HG03571 (cell line): ENCODE data around the gene NFS1.

Source experiments
- ATAC-seq: cut with Tn5 transposase; IDR thresholded peaks from one replicate; pipeline ENCODE4 v1.9.1; 2021; ENCODE audit not compliant: unreplicated experiment

The NFS1 gene

DNA sequence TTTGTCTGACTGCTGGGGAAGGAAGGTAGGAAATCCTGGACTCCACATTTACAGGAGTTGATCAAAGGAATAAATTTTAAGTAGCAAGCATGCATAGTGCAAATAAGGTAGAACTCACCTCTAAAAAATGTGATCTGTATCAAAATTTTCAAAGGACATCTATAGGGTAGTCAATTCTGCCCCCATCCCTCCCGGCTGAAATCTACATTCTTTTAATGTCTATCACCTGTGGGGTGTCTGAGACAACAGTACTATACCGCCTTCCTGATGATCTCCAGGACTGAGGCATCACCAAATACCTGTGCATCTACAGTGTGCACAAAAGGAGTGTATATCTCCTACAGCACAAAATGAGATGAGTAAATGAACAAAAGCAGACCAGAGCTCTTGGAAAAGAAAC is 54.3 kb downstream of the NFS1 start:
- no peak for ATAC-seq

DNA sequence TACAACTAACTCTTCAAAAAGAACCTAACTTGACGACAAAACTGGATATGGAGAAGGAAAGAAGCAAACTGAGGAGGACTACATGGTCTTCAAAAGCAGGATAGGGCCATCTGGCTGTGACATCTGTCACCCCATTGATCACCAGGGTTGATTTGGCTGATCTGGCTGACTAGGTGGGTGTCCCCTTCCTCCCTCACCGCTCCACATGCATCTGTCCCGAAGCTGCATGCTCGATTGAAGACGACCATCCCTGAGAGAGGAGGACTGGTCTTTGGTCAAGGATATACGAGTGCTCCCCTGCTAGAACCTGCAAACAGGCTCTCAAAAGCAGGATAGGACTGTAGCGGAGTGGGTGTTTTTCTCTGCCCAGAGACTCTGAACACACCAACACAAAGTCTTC is 56.1 kb downstream of the NFS1 start:
- no peak for ATAC-seq

DNA sequence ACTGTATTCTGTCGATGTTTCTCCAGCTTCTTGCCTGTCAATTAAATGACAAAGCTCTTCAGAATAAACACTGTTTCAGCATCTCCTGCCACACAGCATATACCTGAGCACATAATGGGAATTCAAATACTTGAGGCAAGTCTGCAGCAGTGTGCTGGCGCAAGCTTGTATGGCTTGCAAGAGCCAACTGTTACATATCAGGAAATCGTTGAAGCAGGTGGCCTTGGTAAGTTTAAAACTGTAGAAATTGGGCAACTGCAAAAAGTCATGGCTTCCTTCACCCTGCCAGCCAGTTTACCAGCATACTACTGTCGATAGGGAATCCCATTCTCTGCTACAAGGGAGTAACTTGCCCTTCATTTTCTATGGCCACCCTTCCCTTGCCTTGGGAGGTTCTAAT is 57.4 kb downstream of the NFS1 start:
- ATAC-seq: no peak

DNA sequence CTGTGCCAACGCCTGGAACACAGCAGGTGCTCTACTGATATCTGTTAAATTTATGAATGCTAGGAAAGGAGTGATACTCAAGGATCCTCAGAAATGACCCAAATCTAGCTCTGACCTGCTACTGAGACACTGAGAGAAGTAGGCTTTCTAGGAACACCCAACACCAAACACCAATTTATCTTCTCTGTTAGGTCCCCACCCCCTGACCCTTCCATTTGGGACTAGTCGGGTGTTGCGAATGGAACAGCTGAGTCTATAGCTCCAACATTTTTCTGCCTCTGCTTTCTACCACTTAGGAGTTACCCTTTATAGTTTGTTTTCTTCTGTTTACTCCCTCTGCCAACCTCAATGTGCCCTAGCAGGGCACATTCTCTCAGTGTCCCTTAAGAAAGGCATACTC is 58.4 kb downstream of the NFS1 start:
- ATAC-seq: no peak

DNA sequence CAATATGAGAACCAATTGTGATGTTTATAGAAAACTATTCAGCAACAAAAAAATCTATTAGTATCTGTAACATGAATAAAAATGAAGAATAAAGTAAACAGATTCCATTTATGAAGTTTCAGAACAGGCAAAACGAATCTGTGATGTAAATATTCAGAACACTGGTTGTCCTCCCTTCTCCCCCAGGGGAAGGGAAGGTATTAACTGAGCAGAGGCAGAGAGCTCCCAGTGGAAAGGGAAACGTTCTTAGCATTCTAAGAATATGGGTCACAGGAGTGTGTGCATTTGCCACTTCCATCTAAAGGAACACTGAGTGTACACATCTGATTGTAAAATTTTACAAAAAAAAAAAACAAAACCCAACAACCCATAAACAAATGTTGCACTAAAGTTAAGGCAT is 60.4 kb downstream of the NFS1 start:
- ATAC-seq: no peak

DNA sequence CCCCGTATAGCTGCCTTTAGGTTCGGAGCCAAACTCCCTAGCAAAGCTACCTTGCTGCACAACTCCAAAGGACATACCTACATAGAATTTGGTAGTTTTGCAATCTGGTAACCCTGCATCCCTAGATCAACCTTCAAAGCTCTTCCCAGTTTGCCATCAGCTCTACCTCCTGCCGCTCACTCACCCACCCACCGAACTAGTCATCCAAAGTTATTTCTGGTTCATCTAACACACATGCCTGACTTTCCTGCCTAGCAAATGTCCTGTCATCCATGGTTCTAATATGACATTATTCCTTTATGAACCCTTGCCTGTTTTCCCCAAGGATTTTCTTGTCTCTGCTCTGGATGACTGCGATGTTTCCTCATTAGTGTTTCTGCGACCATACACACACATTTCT is 61.9 kb downstream of the NFS1 start:
- no peak for ATAC-seq

DNA sequence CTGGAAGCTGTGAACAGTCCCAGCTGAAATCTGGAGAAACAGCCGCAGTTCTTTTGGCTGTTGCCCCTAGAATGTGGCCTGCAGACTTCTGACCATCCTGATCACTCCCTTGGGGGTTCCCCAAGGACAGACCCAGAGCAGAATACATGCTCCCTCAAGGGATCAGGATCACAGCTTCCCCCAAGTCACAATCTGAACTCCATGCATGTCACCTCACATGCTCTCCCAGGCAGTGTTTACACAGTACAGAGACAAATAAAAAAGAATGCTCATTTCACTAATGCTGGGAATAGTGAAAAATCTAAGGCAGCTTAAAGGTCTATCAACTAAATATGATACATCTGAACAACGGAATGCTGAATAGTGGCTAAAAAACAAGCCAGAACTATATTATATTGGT is 63.1 kb downstream of the NFS1 start:
- ATAC-seq: no peak

DNA sequence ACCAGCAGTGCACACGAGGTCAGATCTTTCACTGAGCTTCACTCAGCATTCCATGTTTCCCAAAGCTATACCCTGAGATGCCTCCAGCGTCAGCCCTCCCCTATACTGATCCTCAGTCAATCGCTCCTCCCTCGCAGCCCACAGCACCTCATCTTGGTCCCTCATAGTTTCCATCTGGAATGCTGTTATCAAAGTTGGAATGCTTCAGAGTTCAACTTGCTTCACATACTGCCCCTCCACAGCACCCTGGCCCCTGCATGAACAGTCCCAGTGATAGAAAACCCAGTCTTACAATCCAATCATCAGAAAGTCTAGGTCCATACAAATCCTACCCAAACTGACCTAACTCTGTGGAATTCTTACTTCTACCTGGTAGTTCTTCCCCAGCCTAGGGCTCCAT is 63.5 kb downstream of the NFS1 start:
- ATAC-seq: no peak

DNA sequence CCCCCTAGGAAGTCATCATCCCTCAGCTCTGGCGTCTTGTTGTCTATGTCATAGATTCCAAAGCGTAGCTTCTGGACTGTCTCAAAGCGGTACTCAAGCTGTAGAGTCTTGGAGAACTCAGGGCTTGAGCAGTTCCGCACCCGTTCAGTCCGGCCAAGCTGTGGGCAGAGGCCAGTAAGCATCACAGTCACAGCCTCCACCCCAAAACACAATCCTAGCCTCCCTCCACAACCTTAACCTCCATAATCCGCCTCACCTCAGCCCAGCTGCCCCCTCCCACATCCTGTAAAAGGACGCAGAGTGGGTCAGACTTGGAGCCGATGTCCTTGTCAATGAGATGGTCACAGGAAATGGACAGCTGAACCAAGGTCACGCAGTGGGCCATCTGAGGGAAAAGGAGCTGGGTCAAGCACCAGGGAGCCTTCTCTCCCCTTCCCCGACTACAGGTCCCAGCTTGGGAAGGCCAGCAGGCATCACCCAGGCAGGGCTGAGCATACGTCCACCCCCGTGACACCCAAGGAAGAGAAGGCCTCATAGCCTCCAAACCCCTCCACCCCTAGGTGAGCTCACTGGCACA is 66.5 kb downstream of the NFS1 start:
- no peak for ATAC-seq

DNA sequence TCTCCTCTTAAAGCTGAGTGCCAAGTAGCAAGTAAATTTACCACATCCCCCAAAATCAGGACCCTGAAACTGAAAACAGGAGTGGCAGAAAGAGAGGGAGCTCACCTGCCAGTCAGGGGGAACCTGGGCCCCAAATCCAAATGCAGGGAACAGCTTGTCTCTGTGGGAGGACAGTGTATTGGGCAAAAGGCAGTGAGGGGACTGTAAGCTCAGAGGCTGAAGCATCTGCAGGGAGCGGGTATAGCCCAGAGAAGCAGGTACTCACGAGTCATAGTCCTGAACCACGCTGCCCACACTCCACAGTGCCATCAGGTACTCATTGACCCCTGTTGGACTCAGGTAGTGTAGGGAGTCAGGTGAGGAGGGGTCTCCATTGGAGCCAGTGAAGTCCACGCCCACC is 68.5 kb downstream of the NFS1 start:
- ATAC-seq: no peak

DNA sequence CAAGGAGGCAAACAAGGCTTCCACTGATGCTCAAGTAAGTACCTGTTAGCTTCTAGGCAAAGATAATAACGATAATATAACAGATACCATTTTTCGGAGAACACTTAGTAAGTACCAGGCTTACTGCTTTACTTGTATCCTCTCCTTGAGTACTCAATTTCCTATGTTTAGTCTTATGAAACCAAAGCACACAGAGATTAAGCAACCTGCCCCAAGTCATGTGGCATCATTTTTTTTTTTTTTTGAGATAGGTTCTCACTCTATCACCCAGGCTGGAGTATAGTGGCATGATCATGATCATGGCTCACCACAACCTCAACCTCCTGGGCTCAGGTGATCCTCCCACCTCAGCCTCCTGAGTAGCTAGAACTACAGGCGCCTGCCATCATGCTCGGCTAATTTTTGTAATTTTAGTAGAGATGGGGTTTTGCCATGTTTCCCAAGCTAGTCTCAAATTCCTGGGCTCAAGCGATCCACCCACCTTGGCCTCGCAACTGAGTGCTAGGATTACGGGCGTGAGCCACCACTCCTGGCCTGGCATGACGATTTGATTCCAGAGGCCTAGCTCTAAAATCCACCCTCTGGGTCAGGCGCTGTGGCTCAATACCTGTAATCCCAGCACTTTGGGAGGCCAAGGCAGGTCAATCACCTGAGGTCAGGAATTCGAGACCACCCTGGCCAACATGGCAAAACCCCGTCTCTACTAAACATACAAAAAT is 69.6 kb downstream of the NFS1 start:
- no peak for ATAC-seq

DNA sequence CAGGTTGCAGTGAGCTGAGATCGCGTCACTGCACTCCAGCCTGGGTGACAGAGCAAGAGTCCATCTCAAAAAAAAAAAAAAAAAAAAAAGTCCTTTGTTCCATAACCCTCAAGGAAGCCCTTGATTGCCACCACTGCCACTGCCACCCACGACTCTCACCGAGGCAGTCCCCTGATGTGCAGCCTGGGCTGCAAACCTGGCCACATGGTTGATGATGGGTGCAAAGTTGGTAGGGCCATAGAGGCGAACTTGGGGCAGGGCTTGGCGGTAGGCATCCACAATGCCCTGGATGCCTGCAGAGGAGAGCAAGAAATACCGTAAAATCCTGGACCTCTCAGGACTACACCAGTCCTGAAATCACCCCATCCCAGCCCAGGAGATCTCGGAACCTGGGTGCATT is 72.0 kb downstream of the NFS1 start:
- ATAC-seq: no peak

DNA sequence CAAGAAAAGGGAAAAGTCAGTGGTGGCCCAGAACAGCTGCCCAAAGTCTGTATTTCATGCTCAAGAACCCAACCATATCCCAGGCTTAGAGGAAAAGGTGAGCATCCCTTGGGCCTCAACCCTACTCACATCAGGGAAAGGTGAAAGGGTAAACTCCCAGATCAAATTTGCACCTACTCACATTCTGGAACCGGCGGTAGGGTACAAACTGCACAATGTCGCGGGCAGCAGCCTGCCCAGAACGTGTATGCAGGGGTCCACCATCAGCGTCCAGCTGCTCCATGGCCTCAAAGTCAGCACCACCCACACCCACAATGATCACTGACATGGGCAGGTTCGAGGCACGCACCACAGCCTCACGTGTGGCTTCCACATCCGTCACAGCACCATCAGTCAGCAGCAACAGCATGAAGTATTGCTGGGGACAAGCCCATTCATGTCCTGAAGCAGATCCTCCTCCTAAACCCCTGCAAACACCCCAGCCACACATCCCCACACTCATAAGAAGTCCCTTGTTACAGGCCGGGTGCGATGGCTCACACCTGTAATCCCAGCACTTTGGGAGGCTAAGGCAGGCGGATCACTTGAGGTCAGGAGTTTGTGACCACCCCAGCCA is 72.7 kb downstream of the NFS1 start:
- ATAC-seq: no peak

DNA sequence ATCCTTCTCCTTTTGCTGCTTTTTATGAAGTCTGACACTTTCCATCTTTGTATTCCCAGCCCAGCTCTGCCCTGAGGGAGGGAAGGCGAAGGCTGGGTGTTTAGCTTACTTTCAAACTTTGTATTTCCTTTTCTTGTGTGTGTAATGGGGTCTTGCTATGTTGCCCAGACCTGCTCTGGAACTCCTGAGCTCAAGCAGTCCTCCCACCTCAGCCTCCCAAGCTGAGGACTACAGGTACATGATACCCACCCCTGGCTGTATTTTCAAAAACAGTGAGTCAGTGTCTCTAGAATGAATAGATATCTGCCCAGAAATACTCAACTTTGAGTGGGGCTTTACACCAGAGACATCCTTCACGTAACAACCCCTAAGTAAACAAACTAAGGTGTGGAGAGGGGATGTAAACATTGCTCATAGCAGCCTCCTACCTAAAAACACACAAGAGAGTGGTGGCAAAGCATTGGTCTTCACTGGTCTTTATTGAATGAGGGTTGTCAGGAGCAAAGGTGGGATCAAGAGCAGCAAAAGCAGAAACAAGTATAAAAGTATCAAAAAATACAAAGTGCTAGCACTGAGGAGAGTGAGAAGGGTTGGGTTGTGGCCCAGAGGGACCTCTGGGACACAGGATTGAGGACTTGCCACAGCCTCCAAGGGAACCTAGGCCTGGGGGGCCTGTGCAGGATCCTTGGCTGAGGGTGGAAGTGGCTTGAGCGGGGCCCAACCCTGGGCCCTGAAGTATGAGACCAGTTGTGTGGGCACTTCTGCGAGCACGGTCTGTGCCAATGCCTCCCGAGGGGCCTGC is 73.4 kb downstream of the NFS1 start:
- ATAC-seq: no peak

DNA sequence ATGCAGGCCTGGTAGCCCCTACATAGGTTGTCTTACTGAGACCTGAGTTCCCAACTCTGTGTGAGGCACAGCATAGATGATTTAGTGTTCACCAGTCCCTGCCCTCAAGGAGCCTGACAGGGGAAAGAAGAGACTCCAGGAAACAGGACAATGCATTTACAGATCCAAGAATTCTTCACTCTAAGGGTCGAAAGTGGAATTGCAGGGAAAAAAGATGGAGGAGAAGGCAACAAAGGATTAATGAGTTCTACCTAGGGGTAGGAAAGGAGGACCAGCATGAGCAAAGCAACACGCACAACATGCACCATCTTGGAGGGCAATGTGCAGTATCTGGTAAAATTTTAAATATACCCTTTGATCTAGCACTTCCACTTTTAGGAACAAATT is 77.6 kb downstream of the NFS1 start:
- no peak for ATAC-seq

DNA sequence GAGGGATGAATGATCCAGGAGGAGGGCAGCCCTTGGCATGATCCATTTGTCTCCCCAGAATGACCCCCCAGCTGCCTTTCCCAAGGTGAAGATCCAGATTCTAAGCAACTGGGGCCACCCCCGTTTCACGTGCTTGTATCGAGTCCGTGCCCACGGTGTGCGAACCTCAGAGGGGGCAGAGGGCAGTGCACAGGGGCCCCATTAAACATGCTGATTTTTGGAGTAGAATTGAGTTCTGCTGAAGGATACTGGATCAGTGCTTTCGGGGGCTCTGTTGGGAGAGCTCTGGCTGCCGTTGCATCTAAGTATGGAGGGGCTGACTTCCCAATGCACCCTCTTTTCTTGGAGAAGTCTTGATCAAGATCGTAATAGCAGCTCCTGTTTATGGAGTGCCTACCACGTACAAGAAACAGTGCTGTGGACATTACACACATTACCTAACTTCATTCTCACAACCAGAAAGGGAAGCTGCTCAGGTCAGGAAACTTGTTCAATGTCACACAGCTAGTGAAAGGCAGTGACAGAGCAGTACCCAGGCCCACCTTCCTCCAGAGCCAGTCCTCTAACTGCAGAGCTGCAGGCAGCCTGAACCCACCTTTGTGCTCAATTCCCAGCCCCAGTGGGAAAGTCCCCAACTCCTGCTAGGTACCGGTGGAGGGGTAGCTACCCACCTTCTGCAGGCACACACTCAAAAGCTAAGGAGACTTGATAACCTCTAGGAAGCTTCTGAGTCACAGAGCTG is 78.2 kb downstream of the NFS1 start:
- no peak for ATAC-seq

DNA sequence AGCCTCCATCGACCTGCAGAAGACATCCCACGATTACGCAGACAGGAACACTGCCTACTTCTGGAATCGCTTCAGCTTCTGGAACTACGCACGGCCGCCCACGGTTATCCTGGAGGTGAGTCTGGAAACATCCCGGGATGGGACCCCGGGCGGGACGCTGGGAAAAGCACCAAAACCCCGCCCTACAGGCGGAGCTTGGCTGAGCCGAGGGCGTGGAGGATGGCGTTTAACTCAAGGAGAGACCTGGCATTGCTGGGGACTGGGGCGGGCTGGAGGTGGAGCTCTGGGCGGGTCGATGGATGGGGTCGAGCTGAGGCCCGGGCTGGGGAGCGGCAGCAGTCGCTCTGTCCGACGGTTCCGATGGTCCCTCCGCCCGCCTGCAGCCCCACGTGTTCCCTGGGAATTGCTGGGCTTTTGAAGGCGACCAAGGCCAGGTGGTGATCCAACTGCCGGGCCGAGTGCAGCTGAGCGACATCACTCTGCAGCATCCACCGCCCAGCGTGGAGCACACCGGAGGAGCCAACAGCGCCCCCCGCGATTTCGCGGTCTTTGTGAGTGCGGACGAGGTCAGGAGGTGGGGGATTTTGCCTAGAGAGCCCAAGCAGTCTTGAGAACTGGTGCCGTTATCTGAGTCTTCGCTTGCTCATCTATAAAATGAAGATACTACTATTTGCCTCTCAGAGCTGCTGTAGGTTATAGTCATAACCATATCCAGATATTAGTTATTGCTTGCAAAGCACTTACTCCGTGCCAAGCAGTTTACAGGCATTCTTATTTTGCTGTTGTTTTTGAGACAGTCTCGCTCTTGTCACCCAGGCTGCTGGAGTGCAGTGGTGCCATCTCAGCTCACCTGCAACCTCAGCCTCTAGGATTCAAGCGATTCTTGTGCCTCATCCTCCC is 79.7 kb downstream of the NFS1 start:
- ATAC-seq: no peak

DNA sequence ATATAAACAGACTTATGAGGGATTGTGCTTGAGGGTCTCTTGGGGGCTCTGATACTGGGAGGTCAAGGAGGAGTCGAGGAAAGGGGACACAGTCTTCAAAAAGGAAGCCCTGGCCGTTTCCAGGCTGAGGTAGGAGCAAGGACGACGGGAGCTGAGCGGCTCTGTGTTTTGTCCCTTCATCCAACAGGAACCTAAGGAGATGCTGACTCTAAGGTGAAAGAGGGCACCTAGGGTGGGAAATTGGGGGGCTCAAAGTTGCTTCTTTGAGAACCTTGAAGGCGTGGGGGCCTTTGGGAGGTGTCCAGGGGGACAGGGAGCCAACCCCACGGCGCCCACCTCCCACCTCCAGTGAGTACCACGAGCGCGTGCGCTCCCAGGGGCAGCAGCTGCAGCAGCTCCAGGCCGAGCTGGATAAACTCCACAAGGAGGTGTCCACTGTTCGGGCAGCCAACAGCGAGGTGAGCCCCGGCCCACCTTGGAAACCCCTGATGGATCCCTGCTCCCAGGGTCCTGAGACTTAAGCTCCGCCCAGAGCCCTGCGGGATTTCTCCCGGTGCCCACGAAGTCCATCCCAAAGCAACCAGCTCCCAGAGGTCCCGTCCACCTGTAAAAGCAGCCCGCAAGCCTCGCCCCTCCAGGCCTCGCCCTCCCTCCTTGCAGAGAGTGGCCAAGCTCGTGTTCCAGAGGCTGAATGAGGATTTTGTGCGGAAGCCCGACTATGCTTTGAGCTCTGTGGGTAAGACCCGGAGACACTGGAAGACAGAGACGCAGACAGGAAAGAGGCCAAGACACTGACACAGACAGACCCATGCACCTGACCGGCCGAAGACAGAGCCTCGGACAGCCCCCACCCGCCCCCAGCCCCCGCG is 80.7 kb downstream of the NFS1 start:
- ATAC-seq: no peak
